ENCODE data around the gene BRINP3.
"Not testable (repeated sequence)": the region's sequence is repeated elsewhere in the genome, so short reads cannot be mapped to it uniquely, and the experiment has no call there.

Gene BRINP3

GRCh38 chr1:190477762-190478148, at the start of gene BRINP3:
TSS of gene BRINP3 (minus strand) at chr1:190477864.
- DNase-seq = no peak

GRCh38 chr1:190511554-190511953, 33.9 kb upstream of the BRINP3 start:
- no peak for DNase-seq

GRCh38 chr1:190507357-190507756, 29.7 kb upstream of the BRINP3 start:
- DNase-seq = no peak

DNA sequence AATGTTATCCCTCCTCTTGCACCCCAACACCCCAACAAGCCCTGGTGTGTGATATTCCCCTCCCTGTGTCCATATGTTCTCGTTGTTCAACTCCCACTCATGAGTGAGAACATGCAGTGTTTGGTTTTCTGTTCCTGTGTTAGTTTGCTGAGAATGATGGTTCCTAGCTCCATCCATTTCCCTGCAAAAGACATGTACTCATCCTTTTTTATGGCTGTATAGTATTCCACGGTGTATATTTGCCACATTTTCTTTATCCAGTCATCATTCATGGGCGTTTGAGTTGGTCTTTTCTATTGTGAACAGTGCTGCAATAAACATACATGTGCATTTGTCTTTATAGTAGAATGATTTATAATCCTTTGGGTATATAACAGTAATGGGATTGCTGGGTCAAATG, 26.9 kb upstream of the BRINP3 start:
- not testable (repeated sequence) for DNase-seq

- no peak for DNase-seq
Measured at GRCh38 chr1:190497565-190497964, 19.9 kb upstream of the BRINP3 start.

- no peak for DNase-seq
Measured at GRCh38 chr1:190494451-190494850, 16.8 kb upstream of the BRINP3 start.

GRCh38 chr1:190491404-190491803, 13.7 kb upstream of the BRINP3 start:
- no peak for DNase-seq

DNA sequence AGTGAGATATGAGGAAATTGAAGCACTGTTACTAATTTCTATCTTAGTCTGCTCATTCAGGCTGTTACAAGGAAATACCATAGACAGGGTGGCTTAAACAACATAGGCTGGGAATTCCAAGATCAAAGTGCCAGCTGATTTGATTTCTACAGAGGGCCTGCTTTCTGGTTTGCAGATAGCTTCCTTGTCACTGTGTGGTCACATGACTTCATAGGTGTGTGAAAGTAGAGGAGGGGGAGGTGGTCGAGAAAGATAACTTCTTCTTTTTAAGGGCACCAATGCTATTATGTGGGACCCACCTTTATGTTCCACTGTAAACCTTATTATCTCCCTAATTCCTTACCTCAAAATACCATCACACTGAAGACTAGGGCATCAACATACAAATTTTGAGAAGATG, 6.4 kb upstream of the BRINP3 start:
- no peak for DNase-seq

GRCh38 chr1:190480231-190480630, 2.6 kb upstream of the BRINP3 start:
- no peak for DNase-seq

DNA sequence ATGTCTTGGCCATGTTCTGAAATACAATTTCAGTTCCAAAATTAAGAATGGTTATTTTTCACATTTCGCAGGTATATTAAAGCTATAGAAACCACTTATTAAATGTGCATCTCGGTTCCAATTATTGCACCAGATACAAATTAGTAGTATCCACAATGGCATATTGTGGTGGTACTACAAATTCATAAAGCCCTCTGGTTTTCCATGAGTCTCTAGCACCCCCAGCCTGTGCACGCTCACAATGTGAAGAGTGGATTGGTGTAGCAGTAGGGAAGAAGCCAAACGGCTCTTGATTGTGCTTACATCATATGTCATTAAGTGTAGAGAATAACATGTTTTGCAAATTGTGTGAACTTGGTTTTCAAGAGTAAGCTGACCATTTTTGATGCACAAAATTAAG, 1.9 kb upstream of the BRINP3 start:
- DNase-seq = no peak

DNA sequence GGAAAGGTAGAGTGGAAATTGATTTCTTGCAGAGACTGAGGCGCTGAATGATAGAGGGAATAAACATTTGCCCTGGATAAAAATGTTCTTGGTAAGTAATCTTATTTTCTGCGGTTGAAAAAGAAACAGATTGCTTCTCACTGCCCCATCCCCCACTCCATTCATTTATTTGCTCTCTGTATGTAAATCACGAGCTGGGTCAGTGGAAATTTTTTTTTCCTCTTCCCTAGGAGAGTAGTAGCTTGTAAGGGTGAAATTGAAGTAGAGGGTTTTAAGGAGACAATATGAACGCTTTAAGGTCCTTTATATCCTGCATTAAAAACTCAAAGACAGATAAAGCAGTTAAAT, 1.4 kb upstream of the BRINP3 start:
- DNase-seq = no peak

DNA sequence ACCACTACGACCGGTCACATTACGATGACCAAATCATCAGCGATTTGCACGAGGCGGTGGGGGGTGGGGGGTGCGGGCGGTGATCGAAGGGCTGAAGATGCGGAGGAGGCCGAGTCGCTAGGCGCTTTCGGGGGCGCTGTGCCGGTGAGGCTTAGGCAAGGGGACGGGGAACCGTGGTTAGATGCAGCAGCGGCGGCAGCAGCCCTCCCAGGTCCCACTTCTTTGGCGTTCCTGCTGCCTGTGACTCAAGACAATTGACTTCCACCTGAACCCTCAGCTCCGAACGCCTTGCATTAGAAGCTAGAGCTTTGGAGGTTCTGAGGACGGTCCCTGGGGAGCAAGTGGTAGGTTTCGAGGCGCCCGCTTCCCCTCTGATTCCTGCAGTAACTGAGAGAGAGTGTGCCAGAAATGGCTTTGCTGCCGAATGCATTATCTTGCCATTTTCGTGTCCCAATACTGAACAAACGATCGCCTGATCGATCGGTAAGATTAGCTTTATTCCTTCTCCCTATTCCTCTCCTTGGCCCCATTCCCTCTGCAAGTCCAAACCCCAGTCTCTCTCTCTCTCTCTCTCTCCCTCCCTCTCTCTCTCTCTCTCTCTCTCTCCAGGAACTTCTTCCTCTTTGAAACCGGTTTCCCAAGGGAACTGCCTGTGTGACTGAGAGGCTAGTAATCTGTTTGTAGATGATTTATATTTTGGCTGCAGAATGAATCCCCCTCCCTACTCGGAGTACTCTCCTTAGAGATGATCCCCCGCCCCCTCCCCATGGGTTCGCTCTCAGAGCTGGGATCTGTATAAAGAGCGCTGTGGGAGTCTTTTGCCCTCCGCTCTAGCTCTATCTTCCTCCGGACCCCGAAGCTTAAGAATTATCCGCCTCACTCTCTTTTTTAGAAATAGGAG, 735 bp upstream of the BRINP3 start:
- no peak for DNase-seq

DNA sequence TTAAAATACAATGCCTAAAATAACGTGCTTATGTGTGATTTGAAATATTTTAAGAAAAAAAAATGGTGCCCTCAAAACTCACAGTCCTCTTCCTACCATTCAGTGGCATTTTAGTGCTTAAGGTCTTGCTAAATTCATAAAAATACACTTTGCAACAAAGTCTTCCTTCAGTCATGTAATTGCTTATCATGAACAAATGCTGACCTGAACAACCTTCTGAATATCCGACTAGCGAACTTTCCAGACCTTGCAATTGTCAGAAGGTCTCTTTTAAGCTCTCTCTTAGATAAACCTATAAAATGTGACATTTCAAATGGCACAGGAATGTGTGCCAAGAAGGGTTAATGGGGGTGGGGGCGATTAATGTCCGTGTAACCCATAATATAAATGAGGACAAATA, 858 bp downstream of the BRINP3 start:
- no peak for DNase-seq

DNA sequence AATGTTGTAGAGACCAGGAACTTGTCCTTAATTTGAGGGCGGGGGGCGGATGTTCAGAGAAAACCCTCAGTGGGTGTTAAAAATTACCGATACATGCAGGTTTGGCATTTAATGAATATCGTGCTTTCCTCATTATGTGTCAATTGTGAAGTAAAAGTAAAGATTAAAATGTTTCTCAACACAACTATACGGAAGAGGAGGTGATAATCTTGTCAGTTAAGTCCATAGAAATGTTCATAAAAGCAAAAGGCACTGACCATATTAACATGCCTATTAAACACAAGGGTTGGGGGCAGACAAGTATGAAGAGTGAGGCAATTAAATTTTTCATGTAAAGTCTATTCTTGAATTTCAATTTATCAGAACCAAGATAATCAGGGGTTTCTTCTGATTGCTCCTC, 1.3 kb downstream of the BRINP3 start:
- DNase-seq = no peak

GRCh38 chr1:190475421-190476141, 2.1 kb downstream of the BRINP3 start:
- no peak for DNase-seq

DNA sequence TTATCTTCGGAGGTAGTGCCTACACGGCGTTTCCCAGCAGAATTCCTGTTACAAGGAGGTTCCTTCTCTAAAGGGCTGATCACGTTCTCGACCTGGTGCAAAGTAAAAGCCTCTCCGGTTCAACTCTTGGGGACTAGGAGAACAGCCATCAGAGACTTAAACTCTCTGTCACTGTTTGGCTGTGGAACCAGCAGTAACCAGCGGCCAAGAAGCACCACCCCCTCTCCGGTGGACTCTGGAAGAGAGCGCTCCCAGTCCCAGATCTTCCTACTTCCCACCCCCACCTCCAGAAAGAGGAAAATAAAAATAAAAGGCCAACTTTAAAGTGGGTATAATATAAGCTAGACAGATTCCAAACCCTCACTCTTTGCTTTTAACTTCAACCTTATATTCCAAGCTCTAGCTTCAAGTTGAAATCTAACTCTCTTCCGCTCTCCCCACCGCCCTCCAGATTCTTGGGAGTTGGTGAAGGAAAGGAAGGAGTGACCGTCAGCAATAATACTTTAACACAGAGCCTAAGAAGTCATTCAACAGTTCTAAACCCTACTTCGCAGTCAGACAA, 2.9 kb downstream of the BRINP3 start:
- DNase-seq = no peak

- no peak for DNase-seq
Measured at GRCh38 chr1:190474010-190474409, 3.7 kb downstream of the BRINP3 start.

GRCh38 chr1:190472494-190472893, 5.2 kb downstream of the BRINP3 start:
- no peak for DNase-seq

- no peak for DNase-seq
Measured at GRCh38 chr1:190472042-190472441, 5.6 kb downstream of the BRINP3 start.

- DNase-seq = no peak
Measured at GRCh38 chr1:190464690-190465089, 13.0 kb downstream of the BRINP3 start.

DNA sequence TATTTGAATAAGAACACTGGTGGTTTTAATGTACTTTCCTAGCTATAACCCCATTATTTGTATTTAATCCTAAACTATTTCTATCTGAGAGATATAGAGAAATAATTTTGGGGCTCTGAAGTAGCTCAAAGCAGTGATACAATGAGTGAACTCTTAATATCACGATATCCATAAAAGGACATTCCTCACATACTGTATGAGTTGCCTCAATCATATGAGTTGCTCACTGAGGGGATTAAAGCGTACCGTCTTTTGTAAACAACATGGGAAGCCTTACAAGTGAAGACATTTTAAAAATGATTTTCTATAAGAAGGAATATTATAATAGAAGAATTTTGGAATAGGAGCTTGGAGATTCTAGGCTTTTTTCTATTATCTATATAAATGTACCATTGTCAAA, 21.5 kb downstream of the BRINP3 start:
- no peak for DNase-seq

DNA sequence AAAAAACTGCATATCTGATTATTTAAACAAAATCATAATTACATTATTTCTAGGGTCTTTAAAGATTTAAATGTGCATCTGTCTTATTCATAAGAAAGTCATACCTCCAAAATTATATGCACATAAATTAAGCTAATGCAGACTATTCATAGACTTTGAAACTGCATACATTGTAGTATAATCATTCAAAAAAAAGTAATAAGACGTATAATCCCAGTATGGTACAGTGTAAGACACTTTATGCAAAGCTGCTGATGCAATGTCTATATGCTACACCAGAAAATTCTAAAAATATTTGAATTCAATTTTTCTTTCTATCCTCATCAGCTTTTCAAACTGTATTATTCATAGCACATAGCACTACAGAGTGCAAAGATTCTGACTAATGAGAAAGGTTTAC, 22.0 kb downstream of the BRINP3 start:
- no peak for DNase-seq

- DNase-seq = no peak
Measured at GRCh38 chr1:190453550-190453949, 24.1 kb downstream of the BRINP3 start.

DNA sequence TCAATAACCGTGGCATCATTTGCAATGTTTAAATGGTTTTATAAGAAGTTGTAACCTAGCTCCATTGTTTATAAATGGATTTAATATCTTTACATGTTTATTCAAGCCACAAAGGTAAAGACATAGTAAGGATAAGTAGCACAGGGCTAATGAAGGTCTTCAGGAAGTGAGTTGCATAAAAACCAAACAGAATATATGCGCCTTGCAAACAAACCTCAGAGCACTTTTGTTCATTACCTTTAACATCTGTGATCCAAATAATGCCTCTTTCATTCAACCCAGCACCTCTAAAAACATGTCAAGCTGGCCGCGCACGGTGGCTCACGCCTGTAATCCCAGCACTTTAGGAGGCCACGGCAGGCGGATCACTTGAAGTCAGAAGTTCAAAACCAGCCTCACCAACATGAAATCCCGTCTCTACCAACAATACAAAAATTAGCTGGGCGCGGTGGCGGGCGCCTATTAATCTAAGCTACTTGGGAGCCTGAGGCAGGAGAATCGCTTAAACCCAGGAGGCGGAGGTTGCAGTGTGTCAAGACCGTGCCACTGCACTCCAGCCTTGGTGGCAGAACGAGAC, 25.3 kb downstream of the BRINP3 start:
- DNase-seq = no peak
